ENCODE data around the gene TMEM132C. TPM values are rescaled to one million over a fixed set of nuclear protein-coding genes. Genes with fewer than 3 reads are reported as not detected.
A peak's percentile ranks its signal among the peaks of the same experiment; 100 is the strongest.

The TMEM132C gene
- total and polyA plus RNA-seq, 2 of the 13 experiments (the other 11 are each of a cell fraction or from before 2014, with no cell fraction given) = not detected

DNA sequence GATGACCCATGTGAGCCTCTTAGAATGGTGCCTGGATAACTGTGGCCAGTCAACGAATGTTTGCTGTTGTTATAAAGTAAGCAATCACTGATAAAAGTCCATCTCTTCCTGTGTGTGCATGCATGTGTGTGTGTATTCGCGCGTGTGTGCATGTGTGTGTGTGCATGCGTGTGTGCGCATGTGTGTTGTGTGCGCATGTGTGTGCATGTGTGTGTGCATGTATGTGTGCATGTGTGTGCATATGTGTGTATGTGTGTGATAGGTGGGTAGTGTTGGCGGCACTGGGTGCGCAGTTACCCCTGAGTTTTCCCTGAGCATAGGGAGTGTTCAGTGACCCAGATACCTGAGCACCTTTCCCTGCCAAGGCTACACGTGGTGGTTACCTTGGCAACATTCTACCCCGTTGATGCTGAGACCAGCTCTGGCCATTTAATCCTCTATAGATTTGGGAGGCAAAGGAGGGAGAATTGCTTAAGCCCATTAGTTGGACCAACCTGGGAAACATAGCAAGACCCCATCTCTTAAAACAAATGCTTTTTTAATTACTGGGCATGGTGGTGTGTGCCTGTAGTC lies 419.0 kb downstream of the TMEM132C start:
- H3K36me3 ChIP-seq (replicated peaks in 1 of 2; ENCODE audit: control insufficient read depth in 1 of 2, insufficient read depth in 2 of 2, low read length in 2 of 2) = no peaks in the 10 kb centered on the region
- H3K9me3 ChIP-seq (ENCODE audit: low read length) = no peaks in the 10 kb centered on the region
- no peak for DNase-seq (ENCODE audit: low spot score)
- WGBS (ENCODE audit: low lambda C conversion rate) = 52% methylated on average over 9 of the region's 11 CpGs
- no peak for ATAC-seq
- H3K9ac ChIP-seq (ENCODE audit: insufficient read depth, low read depth, low read length) = no peak overlapping the region
- H3K27me3 ChIP-seq (ENCODE audit: control insufficient read depth in 1 of 2, insufficient read depth in 2 of 2, low read length in 2 of 2) = no peaks in the 10 kb centered on the region
- no peak overlapping the region for H3K27ac ChIP-seq (ENCODE audit: extremely low read length, insufficient read depth, low read length)
- ChIA-PET POLR2A (no interaction called here), CTCF (ENCODE audit: low intra/inter-chr PET ratio, low total read pairs) (no interaction called here)
- no peaks in the 10 kb centered on the region for H3K79me2 ChIP-seq (ENCODE audit: insufficient read depth, low read length)
- H3K4me2 ChIP-seq (ENCODE audit: low read depth, low read length) = no peak overlapping the region
- in situ Hi-C loops (cut with HindIII; ENCODE audit: extremely low pct_ligation_motif_present, low pct_unique_long_range_greater_than_20kb) = no loop called here
- H2AFZ ChIP-seq (ENCODE audit: low read length) = no peak overlapping the region
- BruUV-seq (replicated peaks) = no TSS peak
- H3K4me1 ChIP-seq (ENCODE audit: insufficient read depth, low read length) = no peaks in the 10 kb centered on the region
- TF ChIP-seq IKZF1 (IDR thresholded peaks at IDR 0.05) = no peak
- no peak for TF ChIP-seq YEATS4 (CRISPR knock-in tag; IDR thresholded peaks at IDR 0.05; ENCODE audit: borderline replicate concordance)
- no peak for TF ChIP-seq SMARCE1 (IDR thresholded peaks at IDR 0.05; ENCODE audit: borderline replicate concordance)
- TF ChIP-seq, protein P1, sequence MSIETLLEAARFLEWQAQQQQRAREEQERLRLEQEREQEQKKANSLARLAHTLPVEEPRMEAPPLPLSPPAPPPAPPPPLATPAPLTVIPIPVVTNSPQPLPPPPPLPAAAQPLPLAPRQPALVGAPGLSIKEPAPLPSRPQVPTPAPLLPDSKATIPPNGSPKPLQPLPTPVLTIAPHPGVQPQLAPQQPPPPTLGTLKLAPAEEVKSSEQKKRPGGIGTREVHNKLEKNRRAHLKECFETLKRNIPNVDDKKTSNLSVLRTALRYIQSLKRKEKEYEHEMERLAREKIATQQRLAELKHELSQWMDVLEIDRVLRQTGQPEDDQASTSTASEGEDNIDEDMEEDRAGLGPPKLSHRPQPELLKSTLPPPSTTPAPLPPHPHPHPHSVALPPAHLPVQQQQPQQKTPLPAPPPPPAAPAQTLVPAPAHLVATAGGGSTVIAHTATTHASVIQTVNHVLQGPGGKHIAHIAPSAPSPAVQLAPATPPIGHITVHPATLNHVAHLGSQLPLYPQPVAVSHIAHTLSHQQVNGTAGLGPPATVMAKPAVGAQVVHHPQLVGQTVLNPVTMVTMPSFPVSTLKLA (IDR thresholded peaks at IDR 0.05) = peak; percentile 70
- intact Hi-C loops (cut with micrococcal nuclease; ENCODE audit: unreplicated experiment) = no loop called here
- FAIRE-seq = no peak
- no peaks in the 10 kb centered on the region for H4K20me1 ChIP-seq (ENCODE audit: insufficient read depth, low read length)
- no peak overlapping the region for H3K4me3 ChIP-seq (replicated peaks in 1 of 3; ENCODE audit: insufficient read depth in 1 of 3, low read depth in 2 of 3, low read length in 3 of 3)

- in situ Hi-C loops (cut with HindIII; ENCODE audit: extremely low pct_ligation_motif_present, low pct_unique_long_range_greater_than_20kb) = no loop called here
- Histone ChIP-seq H3K9ac (ENCODE audit: insufficient read depth, low read depth, low read length) (no peak overlapping the region), H2AFZ (ENCODE audit: low read length) (no peak overlapping the region), H4K20me1 (ENCODE audit: insufficient read depth, low read length) (no peaks in the 10 kb centered on the region), H3K4me1 (ENCODE audit: insufficient read depth, low read length) (no peaks in the 10 kb centered on the region), H3K4me3 (replicated peaks in 1 of 3; ENCODE audit: insufficient read depth in 1 of 3, low read depth in 2 of 3, low read length in 3 of 3) (no peak overlapping the region), H3K4me2 (ENCODE audit: low read depth, low read length) (no peak overlapping the region), H3K27me3 (ENCODE audit: control insufficient read depth in 1 of 2, insufficient read depth in 2 of 2, low read length in 2 of 2) (no peaks in the 10 kb centered on the region), H3K27ac (ENCODE audit: extremely low read length, insufficient read depth, low read length) (no peak overlapping the region), H3K79me2 (ENCODE audit: insufficient read depth, low read length) (no peaks in the 10 kb centered on the region), H3K9me3 (ENCODE audit: low read length) (no peaks in the 10 kb centered on the region), H3K36me3 (replicated peaks in 1 of 2; ENCODE audit: control insufficient read depth in 1 of 2, insufficient read depth in 2 of 2, low read length in 2 of 2) (no peaks in the 10 kb centered on the region)
- ATAC-seq = no peak
- intact Hi-C loops (cut with micrococcal nuclease; ENCODE audit: unreplicated experiment) = no loop called here
- BruUV-seq (replicated peaks) = no TSS peak
- ChIA-PET CTCF (ENCODE audit: low intra/inter-chr PET ratio, low total read pairs) (no interaction called here), POLR2A (no interaction called here)
- WGBS (ENCODE audit: low lambda C conversion rate) = 0% methylated on average over 5 of the region's 7 CpGs
- no peak for DNase-seq (ENCODE audit: low spot score)
- FAIRE-seq = no peak
- no peak for TF ChIP-seq GABPA (IDR thresholded peaks at IDR 0.05; ENCODE audit: low read depth, low read length)
- no peak for TF ChIP-seq GABPA (CRISPR knock-in tag; IDR thresholded peaks at IDR 0.05; ENCODE audit: low read depth)
- no peak for TF ChIP-seq GPN1 (CRISPR knock-in tag; IDR thresholded peaks at IDR 0.05; ENCODE audit: borderline replicate concordance)
- TF ChIP-seq ZNF558 (CRISPR knock-in tag; IDR thresholded peaks at IDR 0.05; ENCODE audit: borderline replicate concordance) = no peak
- TF ChIP-seq FOXM1 (CRISPR knock-in tag; IDR thresholded peaks at IDR 0.05) = no peak
- no peak for TF ChIP-seq ZNF441 (CRISPR knock-in tag; IDR thresholded peaks at IDR 0.05; ENCODE audit: borderline replicate concordance)
- TF ChIP-seq, protein P2, sequence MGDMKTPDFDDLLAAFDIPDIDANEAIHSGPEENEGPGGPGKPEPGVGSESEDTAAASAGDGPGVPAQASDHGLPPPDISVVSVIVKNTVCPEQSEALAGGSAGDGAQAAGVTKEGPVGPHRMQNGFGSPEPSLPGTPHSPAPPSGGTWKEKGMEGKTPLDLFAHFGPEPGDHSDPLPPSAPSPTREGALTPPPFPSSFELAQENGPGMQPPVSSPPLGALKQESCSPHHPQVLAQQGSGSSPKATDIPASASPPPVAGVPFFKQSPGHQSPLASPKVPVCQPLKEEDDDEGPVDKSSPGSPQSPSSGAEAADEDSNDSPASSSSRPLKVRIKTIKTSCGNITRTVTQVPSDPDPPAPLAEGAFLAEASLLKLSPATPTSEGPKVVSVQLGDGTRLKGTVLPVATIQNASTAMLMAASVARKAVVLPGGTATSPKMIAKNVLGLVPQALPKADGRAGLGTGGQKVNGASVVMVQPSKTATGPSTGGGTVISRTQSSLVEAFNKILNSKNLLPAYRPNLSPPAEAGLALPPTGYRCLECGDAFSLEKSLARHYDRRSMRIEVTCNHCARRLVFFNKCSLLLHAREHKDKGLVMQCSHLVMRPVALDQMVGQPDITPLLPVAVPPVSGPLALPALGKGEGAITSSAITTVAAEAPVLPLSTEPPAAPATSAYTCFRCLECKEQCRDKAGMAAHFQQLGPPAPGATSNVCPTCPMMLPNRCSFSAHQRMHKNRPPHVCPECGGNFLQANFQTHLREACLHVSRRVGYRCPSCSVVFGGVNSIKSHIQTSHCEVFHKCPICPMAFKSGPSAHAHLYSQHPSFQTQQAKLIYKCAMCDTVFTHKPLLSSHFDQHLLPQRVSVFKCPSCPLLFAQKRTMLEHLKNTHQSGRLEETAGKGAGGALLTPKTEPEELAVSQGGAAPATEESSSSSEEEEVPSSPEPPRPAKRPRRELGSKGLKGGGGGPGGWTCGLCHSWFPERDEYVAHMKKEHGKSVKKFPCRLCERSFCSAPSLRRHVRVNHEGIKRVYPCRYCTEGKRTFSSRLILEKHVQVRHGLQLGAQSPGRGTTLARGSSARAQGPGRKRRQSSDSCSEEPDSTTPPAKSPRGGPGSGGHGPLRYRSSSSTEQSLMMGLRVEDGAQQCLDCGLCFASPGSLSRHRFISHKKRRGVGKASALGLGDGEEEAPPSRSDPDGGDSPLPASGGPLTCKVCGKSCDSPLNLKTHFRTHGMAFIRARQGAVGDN (CRISPR knock-in tag; IDR thresholded peaks at IDR 0.05) = no peak
- no peak for TF ChIP-seq ZNF703 (CRISPR knock-in tag; IDR thresholded peaks at IDR 0.05; ENCODE audit: borderline replicate concordance)
- no peak for TF ChIP-seq ZNF776 (CRISPR knock-in tag; IDR thresholded peaks at IDR 0.05)
- no peak for TF ChIP-seq ZNF773 (CRISPR knock-in tag; IDR thresholded peaks at IDR 0.05; ENCODE audit: borderline replicate concordance)
- TF ChIP-seq ZNF3 (CRISPR knock-in tag; IDR thresholded peaks at IDR 0.05) = no peak
Measured at GRCh38 chr12:128687851-128688250, 420.9 kb downstream of the TMEM132C start.
